Fibroblast of pulmonary artery (primary cell): ENCODE data around the gene FNBP1L.

Experiments used
- DNase-seq: peaks from one replicate; pipeline ENCODE4 v3.0.0-alpha.2; 2010; ENCODE audit warnings: low read depth
- H3K4me3 ChIP-seq: replicated peaks from 2 replicates; pipeline ENCODE4 v1.5.1; 2011; ENCODE audit warnings: low read depth, mild to moderate bottlenecking, control low read depth, low read length, moderate library complexity
- TF ChIP-seq, protein P1 (sequence below): IDR thresholded peaks from 2 replicates; pipeline ENCODE4 v1.5.1; 2011; ENCODE audit warnings: mild to moderate bottlenecking, control low read depth, low read length, inconsistent platforms; ENCODE audit errors: missing control alignments

FNBP1L gene

DNA sequence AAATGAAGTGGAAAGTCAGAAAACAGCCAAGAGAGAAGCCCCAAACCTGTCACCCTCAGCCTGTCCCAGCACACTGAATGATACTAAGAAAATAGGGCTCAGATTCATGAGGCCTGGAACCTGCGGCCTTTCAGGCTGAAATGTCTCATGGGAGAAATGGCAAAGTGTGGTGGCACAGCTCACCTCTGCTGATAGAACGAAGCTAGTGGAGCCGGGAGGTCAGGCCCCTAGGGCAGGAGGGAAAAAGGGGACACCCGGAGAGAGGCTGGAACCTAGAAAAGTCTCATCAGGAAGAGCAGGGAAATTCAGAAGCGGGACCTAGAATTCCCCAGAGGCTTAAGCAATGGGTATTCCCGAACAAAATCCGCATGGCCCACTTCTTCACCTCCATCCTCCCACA, 126.6 kb downstream of the FNBP1L start:
- DNase-seq, result no peak
- no peak overlapping the region for H3K4me3 ChIP-seq
- TF ChIP-seq, protein P1, sequence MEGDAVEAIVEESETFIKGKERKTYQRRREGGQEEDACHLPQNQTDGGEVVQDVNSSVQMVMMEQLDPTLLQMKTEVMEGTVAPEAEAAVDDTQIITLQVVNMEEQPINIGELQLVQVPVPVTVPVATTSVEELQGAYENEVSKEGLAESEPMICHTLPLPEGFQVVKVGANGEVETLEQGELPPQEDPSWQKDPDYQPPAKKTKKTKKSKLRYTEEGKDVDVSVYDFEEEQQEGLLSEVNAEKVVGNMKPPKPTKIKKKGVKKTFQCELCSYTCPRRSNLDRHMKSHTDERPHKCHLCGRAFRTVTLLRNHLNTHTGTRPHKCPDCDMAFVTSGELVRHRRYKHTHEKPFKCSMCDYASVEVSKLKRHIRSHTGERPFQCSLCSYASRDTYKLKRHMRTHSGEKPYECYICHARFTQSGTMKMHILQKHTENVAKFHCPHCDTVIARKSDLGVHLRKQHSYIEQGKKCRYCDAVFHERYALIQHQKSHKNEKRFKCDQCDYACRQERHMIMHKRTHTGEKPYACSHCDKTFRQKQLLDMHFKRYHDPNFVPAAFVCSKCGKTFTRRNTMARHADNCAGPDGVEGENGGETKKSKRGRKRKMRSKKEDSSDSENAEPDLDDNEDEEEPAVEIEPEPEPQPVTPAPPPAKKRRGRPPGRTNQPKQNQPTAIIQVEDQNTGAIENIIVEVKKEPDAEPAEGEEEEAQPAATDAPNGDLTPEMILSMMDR, result no peak

DNA sequence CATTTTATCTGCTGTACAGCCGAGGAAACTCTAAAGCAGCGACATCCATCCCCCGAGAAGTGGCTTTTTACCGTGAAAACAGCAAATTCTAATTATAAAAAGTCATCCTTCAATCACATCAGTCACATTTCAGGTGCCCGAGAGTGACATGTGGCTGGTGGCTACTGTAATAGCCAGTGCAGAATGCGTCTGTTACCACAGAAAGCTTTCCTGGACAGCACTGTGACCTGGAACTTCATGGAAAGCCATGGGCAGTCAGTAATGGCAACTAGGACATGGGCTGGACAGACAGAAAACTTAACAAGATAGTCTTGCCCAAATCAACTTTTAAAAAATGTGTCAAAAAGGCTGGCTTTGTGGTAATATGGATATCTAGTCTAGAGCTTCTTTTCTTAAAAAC, 127.1 kb downstream of the FNBP1L start:
- no peak for DNase-seq
- TF ChIP-seq, protein P1, result no peak
- no peak overlapping the region for H3K4me3 ChIP-seq

- H3K4me3 ChIP-seq, result no peak overlapping the region
- TF ChIP-seq, protein P1, result no peak
- DNase-seq, result no peak
These were observed 127.8 kb downstream of the FNBP1L start for GRCh38 chr1:93575621-93576284.

GRCh38 chr1:93576346-93576745, 128.4 kb downstream of the FNBP1L start:
- no peak for DNase-seq
- TF ChIP-seq, protein P1, result no peak
- no peak overlapping the region for H3K4me3 ChIP-seq

GRCh38 chr1:93576746-93577145, 128.8 kb downstream of the FNBP1L start:
- no peak for DNase-seq
- no peak overlapping the region for H3K4me3 ChIP-seq
- TF ChIP-seq, protein P1, result no peak

DNA sequence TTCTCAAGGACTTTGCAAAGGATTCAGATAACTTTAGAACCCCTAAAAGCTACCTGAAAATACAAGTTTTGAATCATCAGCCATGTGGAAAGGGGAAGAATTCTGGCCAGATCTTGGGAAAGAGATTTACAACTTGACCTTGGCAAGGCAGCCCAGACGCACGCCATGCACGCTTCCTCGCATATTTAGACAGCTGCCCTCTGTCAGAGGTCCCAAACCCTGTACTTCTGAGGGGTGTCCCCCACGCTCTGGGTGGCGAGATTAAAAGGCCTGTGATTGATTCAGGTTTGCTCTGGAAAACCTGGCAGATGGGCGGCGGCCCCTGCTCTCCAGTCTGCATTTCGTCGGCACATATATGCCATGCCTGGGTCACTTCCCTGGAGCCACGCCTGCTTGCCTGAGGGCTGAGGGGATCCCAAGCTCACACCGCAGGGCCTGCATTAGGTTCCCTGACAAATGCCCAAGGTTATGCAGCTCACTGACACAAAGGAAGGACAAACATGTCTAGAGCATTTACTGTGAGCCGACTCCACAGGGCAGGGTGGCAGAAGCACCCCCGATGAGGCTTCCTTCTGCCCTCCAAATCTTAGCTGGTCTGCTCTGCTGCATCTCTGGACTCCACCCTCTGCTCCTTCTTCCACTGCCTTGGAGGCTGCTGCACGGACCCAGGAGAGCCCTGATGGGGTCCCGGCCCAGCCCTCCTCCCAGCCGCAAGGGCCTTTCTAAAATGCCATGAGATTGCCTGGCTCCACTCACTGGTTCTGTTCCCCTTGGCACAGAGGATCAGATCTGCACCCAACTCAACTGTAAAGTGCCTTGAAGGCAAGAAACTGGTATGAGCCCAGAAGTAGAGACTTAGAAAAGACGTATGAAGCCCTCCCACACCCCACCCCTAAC, 129.9 kb downstream of the FNBP1L start:
- DNase-seq, result no peak
- H3K4me3 ChIP-seq, result no peak overlapping the region
- TF ChIP-seq, protein P1, result no peak
